ENCODE data around the gene GRID2IP.

DNA sequence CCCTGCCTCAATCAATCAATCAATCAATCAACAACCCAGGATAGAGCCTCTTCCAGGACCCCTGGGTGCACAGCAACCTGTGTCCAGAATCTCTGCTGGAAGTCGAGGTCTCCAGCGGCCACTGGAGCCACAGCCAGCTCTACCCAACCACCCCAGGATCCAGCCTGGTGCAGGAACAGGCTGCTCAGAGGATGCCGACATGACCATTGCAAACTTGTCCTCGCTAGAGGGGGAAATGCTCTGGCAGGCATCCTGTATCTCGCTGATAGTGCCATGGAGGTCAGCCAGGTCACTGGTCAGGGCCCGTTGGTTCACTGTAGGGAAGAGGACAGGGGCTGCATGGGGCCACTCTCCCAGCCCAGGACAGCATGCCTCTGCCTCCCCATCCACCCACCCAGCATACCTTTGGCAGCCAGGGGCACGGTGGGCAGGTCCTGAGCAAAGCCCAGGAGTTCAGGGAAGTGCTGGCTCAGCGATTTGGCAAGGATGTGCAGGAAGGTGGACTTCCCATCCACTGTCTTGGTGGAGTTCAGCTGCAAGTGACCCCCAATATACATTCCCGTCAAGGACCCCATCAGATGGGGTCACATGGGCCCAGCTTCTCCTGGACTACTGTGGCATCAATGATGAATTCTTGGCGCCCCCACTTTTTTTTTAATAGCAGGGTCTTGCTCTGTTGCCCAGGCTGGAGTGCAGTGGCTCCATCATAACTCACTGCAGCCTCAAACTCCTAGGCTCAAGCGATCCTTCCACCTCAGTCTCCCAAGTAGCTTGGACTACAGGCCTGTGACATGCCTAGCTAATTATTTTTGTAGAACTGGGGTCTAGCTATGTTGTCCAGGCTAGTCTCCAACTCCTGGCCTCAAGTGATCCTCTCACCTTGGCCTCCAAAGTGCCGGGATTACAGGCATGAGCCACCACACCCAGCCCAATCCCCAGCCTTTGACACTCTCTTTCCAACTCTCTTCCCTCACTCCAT, 49.4 kb downstream of the GRID2IP start:
- no peak for TF ChIP-seq POLR2A (IDR thresholded peaks at IDR 0.05)
- TF ChIP-seq, protein P1, sequence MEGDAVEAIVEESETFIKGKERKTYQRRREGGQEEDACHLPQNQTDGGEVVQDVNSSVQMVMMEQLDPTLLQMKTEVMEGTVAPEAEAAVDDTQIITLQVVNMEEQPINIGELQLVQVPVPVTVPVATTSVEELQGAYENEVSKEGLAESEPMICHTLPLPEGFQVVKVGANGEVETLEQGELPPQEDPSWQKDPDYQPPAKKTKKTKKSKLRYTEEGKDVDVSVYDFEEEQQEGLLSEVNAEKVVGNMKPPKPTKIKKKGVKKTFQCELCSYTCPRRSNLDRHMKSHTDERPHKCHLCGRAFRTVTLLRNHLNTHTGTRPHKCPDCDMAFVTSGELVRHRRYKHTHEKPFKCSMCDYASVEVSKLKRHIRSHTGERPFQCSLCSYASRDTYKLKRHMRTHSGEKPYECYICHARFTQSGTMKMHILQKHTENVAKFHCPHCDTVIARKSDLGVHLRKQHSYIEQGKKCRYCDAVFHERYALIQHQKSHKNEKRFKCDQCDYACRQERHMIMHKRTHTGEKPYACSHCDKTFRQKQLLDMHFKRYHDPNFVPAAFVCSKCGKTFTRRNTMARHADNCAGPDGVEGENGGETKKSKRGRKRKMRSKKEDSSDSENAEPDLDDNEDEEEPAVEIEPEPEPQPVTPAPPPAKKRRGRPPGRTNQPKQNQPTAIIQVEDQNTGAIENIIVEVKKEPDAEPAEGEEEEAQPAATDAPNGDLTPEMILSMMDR (IDR thresholded peaks at IDR 0.05): no peak

Measured in testis (tissue), 2 donors.